Subcutaneous adipose tissue (tissue), 4 donors: ENCODE data around the gene PCYT2. TPM values are rescaled to one million over a fixed set of nuclear protein-coding genes. Genes with fewer than 3 reads are reported as not detected.

ENCODE experiments used
- total RNA-seq, 4 donors: library from RNA; depleted of rRNA; stranded (reverse); fragments of >200 nt; gene quantifications; one replicate each; pipeline ENCODE4 v1.1.0, GENCODE V29; 2016
- TF ChIP-seq, protein P1 (sequence below): fragments of 450-650 bp; IDR thresholded peaks from one replicate; pipeline ENCODE4 v1.5.1; 2016; ENCODE audit warnings: low read depth, mild to moderate bottlenecking, control low read depth, antibody characterized with exemption, moderate library complexity

PCYT2 gene
- total RNA-seq, 4 donors from 2014 or later: 23.8 to 130 (median 39.7) TPM

DNA sequence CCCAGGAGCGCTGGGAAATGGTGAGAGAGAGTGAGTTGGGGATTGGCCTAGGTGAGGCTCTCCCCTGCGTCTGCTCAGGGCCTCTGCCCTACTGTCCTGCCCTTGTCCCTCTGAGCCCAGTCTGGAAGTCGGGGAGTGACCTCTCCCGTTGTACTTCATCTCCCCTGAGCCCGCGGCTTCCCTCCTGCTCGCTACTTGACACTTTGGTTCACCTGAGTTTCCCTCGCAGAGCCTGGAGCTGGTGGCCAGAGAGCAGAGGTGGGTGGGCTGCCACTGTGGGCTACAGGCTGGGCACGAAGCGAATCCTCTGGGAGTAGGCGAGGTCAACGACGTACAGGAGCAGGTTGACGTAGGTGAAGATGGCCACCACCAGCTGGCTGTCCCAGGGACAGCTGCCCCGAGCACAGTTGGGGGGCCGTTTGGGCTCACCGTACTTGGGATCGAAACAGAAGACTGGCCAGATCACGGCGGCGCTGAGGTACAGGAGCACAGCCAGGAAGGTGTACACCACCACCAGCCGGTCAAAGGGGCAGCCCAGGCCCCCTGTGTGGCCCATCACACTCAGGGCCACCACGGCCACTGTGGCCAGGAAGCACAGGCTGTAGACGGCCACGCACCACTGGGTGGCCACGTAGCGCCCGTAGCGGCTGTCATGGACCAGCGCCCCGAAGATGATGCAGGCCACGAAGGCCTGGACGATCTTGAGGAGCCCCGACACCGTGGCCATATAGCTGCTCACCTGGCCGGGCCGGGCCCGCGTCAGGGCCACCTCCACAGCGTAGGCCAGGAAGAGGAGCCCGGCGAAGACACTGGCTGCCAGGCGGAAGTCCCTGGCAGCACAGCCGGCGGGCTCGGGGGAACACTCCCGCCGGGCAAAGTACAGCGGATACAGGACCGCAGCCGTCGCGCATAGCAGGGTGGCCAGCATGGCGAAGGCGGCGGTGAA lies 29.6 kb upstream of the PCYT2 start:
- TF ChIP-seq, protein P1, sequence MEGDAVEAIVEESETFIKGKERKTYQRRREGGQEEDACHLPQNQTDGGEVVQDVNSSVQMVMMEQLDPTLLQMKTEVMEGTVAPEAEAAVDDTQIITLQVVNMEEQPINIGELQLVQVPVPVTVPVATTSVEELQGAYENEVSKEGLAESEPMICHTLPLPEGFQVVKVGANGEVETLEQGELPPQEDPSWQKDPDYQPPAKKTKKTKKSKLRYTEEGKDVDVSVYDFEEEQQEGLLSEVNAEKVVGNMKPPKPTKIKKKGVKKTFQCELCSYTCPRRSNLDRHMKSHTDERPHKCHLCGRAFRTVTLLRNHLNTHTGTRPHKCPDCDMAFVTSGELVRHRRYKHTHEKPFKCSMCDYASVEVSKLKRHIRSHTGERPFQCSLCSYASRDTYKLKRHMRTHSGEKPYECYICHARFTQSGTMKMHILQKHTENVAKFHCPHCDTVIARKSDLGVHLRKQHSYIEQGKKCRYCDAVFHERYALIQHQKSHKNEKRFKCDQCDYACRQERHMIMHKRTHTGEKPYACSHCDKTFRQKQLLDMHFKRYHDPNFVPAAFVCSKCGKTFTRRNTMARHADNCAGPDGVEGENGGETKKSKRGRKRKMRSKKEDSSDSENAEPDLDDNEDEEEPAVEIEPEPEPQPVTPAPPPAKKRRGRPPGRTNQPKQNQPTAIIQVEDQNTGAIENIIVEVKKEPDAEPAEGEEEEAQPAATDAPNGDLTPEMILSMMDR: no peak

DNA sequence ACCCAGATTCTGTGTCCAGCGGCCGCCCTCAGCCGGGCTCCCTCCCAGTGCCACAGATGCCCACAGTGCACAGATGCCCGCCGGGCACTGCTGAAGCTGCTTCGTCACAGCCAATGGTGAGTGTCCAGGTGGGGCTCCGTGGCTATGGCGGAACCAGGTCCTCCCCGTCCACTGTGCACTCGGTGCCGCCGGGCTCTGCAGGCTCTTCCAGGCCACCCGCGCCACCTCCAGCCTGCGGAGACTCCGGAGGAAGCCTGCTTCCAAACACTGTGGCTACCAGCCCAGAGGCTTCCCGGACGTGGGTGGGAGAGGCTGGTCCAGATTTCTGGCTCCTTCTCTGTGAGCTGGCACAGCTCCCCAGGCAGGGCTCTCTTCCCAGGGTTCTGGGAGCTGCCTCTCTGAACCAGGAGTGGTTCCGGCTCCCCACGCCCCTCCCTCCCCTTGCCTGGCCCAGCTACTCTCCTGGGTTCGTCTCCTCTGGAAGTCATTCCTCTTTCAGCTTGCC lies 28.7 kb upstream of the PCYT2 start:
- TF ChIP-seq, protein P1: no peak

DNA sequence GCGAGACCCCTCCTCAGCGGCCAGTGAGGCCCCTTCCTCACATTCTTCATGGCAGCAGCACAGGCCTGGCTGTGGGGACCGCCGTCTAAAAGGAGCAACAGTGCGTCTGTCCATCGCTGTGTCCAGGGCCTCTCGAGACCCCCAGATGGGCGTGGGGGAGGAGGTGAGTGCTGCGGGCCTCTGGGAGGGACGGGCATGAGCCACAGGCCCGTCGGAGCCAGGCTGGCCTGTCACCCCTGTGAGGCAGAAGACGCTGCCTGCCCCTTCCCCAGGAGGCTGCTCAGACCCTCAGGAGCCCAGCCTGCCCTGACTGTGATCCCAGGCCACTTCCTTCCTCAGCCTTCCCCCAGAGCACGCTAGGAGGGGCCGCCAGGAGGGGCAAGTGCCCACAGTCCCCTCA lies 28.0 kb upstream of the PCYT2 start:
- TF ChIP-seq, protein P1: no peak

DNA sequence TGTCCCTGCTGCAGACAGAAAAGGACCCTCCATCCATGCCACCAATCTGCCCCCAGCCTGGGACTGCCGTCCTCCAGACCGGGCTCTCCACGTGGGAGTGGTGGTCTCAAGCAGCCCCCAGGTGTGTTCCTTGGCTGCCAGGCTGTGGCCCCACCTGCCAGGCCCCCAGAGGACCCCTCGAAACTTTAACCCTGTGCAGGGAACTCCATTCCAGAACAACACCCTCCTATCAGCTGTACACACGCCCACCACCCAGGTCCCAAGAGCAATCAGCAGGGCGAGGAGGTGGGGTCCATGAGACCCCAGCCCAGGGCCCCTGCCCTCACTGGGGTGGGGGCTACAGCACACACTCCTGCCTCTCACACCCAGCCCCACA lies 24.5 kb upstream of the PCYT2 start:
- TF ChIP-seq, protein P1: no peak

DNA sequence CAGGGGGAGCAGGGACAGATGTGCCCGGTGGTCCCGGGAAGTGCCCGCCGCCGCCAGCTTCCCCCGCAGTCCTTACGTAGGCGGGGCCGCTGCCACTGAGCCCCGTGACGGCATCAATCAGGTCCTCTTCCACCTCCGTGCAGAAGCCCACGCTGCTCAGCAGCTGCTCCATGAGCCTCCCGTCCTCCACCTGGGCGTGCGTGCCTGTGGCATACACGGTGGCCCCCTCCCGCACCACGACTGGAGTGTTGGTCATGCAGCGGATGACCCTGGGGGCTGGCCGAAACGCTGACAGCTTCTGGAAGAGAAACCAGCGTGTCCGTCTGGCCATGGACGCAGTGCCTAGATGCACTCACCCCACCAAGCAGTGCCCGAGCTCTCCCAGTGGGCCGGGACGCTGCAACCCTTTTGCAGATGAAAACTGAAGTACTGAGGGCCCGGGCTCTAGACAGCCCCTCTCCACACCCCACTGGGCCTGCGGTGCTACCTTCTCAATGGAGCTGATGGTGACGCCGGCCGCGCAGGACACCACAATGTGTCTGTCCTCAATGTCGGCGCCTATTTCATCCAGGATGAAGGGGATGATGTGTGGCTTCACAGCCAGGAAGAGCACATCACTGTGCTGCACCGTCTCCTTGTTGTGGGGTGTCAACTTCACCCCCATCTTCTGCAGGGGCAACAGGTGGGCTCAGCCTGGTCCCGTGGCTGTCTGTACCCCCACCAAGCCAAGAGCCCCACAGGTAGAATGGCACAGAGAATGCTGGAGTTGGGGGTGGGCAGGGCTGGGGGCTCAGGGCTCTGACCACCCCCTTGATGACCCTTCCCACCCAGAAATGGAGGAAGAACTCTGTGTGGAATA lies 23.9 kb upstream of the PCYT2 start:
- TF ChIP-seq, protein P1: no peak

DNA sequence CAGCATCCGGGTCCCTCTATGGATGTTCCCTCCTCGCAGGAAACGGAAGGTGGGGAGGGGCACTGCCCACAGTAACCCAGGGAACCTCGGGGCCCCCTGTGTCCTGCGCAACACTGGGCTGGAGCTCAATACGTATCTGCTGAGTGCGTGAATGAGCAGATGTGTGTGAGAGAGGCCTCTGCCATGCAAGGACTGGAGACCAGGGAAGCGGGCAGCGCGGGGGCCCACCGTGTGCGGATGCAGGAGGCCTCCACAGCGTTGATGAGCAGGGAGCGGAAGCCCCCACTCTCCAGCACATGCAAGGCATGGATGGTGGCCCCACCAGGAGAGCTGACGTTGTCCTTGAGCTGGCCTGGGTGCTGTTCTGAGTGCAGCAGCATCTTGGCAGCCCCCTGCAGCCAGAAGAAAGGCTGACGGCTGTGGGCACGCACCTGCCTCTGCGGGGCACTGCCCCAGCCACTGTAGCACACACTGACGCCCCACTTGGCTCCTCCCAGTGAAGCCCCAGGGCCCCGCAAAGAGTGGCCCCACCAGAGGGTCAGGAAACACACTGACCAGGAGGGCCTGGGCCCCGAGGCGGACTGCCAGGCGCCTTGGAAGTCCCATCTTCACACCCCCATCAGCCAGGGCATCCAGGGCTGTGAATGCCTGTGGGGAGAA lies 23.0 kb upstream of the PCYT2 start:
- TF ChIP-seq, protein P1: no peak
